GM21390 (cell line): ENCODE measurements around the gene NHS.
"Not testable (repeated sequence)": the region's sequence is repeated elsewhere in the genome, so short reads cannot be mapped to it uniquely, and the experiment has no call there.

Experiments
- ATAC-seq: cut with Tn5 transposase; IDR thresholded peaks from one replicate; pipeline ENCODE4 v1.9.1; 2021; ENCODE audit not compliant: unreplicated experiment

The NHS gene

DNA sequence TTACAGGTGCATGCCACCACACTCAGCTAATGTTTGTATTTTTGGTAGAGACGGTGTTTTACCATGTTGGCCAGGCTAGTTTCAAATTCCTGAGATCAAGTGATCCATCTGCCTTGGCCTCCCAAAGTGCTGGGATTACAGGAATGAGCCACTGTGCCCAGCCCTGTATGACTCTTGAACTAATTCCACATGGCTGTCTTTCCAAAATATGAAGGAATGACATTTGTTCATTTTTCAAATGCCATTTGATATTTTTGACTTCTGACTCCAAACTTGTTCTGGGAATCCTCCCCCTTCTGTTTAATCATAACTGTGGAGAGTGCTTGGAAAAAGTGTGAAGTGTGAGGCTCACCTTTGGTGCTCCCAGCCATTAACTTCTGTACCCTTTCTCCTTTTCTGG is 119.2 kb downstream of the NHS start:
- no peak for ATAC-seq

GRCh38 chrX:17495052-17495451 is 120.1 kb downstream of the NHS start:
- no peak for ATAC-seq

DNA sequence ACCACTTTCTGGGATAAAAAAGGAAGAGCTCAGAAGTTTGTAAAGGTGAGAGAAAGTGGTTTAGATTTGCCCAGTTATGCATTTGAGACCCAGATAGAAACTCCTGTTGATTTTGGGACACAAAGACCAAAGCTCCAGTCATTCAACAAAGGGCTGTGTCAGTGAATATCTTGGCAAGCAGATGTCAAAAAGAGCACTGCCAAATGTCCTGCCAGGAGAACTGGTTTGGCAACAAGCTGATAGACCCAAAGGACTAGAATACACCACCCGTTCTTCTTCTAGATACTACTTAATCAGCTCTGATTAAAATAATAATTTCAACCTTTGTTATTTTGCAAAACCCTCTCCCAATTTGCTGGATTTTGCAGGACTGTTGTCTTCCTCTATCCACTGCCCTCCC is 121.4 kb downstream of the NHS start:
- ATAC-seq = no peak

DNA sequence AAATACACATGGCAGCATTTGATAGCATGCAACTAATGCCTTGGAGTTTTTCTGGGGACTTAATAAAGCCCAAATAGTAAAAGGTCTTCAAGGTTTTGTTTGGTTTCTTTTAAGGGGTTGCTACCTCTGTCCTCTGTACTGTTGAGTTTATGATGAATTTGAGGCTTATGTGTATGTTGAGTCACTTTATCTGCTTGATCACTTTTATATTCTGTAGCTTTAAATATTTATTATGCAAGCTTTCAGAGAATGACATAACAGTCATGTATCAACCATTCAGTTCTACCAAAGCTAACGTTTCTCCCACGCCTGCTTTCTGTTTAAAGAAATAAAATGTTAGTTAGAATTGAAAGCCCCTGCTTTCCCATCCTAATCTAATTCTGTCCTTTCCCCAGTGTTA is 122.2 kb downstream of the NHS start:
- ATAC-seq = no peak

GRCh38 chrX:17499512-17499911 is 124.5 kb downstream of the NHS start:
- no peak for ATAC-seq

GRCh38 chrX:17500145-17500579 is 125.2 kb downstream of the NHS start:
- ATAC-seq = no peak

DNA sequence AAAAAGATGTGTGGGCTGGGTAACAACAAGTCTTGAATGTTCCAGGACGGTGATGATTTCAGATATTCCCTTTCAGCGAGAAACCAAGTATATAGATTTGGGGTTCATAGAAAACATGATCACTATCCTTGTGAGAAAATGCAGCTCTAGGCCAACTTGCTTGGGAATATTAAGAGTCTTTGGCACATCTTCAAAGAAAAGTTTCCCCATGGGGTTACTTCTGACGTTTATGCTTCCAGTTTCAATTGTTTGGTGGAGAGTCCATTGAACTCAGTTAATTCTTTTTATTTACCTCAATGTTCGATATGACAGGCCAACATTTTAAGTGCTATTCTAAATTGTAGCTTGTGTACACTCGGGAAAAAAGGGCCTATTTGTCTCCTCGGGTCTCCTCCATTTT is 126.7 kb downstream of the NHS start:
- ATAC-seq = no peak

GRCh38 chrX:17506352-17506751 is 131.4 kb downstream of the NHS start:
- ATAC-seq = not testable (repeated sequence)

GRCh38 chrX:17511556-17511955 is 136.6 kb downstream of the NHS start:
- ATAC-seq = no peak

DNA sequence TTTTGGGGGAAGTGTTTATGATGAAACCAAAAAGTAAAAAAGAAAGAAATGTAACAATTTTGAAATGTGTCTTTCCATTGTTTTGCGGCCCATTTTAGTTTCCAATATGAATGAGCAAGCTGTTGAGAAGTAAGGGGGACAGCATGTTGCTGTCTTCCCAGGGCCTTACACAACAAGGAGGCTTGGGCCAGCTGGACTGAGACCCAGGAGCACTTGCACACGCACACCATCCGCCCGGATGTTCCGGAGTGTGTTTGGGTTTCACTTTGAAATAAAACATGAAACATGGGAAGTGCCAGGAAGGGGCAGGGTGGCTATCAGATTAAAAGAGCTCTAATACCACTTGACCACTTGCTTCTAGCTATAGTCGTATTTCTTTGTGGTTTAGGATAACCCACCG is 144.4 kb downstream of the NHS start:
- ATAC-seq = no peak

- ATAC-seq = no peak
Observed at GRCh38 chrX:17520016-17520615, 145.1 kb downstream of the NHS start.

- no peak for ATAC-seq
Observed at GRCh38 chrX:17521871-17522693, 147.1 kb downstream of the NHS start.

DNA sequence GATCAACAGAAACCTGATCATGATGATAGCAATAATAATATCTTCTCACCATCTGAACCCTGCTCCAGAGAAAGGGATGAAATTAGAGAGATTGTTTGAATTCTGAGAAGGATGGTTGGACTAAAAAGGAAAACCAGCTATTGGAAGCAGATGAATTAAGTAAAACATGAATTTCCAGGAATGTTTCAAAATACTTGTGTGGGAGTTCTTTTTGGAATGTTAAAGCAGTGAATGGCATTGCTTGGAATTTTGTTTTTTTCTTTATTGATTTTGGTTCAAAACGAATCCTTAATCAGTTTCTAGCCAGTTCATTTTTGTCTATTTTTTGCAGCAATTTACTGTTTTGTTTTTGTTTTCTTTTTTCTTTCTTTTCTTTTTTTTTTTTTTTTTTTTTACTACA is 150.3 kb downstream of the NHS start:
- no peak for ATAC-seq

- ATAC-seq = no peak
Observed at GRCh38 chrX:17525762-17526555, 151.0 kb downstream of the NHS start.

DNA sequence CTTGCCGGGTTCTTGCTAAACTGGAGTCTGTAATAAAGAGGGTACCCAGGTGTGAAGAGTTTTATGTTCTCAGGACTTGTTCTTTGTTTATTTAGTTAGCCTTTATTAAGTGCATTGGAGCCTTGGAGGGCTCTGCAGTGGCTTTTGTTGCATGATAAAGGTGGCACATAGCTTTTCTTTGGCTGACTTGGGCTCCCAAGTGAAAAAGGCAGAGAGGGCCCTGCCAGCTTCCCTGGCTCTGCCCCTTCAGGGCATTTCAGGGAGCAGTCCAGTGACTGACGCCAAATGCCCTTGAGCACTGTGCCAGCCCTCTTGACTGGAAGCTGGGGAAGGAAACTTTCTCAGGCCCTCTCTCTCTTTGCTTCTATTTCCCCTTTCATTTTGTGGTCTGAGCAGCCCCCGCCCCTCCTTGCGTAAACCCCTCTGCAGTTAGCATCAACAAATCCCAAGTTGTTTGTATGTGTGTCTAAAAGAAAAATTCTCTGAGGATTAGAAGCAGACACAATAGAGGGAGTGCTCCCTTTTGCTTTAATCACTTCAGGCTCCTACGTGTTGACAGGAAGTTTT is 152.2 kb downstream of the NHS start:
- no peak for ATAC-seq

DNA sequence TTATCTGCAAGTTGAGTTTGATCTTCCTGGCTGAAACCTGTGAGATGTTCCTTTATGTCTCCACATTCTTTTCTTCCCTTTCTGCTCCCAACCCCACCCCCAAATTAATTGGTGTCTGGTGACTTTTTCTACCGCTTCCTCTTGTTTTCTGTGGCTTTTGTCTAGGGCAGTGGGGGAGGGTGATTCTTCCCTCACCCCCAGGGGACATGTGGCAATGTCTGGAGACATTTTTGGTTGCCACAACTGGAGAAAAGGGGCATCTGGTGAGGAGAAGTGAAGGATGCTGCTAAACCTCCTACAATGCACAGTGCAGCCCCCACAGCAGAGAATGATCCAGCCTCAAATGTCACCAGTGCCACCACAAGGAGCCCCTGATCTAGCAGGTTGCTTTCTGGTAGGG is 152.9 kb downstream of the NHS start:
- no peak for ATAC-seq

GRCh38 chrX:17529151-17529745 is 154.2 kb downstream of the NHS start:
- no peak for ATAC-seq

DNA sequence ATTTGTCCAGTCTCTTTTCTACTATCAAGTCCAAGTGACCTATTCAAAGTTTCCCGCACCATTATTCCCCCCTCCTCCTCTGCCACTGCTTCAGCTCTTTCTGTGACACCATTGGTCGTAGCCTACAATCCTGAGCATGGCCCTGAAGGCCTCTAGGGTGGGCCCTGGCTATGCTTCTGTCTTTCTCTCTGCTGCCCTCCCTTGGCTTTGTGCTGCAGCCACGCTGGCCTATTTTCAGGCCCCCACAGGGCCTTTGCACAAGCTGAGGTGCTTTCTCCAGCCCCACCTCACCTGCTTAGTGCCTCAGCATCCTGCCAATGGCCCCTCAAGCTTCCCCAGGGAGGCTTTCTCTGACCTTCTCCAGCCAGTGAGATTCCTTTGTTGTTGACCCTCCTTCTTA is 156.5 kb downstream of the NHS start:
- no peak for ATAC-seq

- ATAC-seq = no peak
Observed at GRCh38 chrX:17535229-17535628, 160.2 kb downstream of the NHS start.

GRCh38 chrX:17537723-17538243 is 162.8 kb downstream of the NHS start:
- no peak for ATAC-seq

- no peak for ATAC-seq
Observed at GRCh38 chrX:17542123-17542522, 167.1 kb downstream of the NHS start.
